ENCODE results near the gene LDLRAD3. TPM values are rescaled to one million over a fixed set of nuclear protein-coding genes. Genes with fewer than 3 reads are reported as not detected.

LDLRAD3 gene
- polyA plus RNA-seq, 1 of the 3 experiments (the other 2 are of a cell fraction): 10.6 TPM

GRCh38 chr11:35983981-35984380 is 40.1 kb downstream of the LDLRAD3 start:
- CTCF ChIA-PET: no interaction called here

GRCh38 chr11:35986947-35987346 is 43.1 kb downstream of the LDLRAD3 start:
- Histone ChIP-seq H3K4me3 (ENCODE audit: low read depth in 2 of 2, low read length in 1 of 2) (no peak overlapping the region), H3K9me3 (no peaks in the 10 kb centered on the region; the same call in 1 of the 2 replicates), H3K4me1 (ENCODE audit: control insufficient read depth in 1 of 2, insufficient read depth in 2 of 2, low read depth in 1 of 2, low read length in 1 of 2) (no peaks in the 10 kb centered on the region), H3K27ac (ENCODE audit: low read depth in 2 of 2, low read length in 1 of 2) (no peak overlapping the region), H2AFZ (ENCODE audit: low read depth) (no peak overlapping the region), H3F3A (replicated peaks; ENCODE audit: insufficient read depth) (no peaks in the 10 kb centered on the region), H3K4me2 (no peak overlapping the region), H3K9ac (no peak overlapping the region), H3K27me3 (ENCODE audit: insufficient read depth) (no peaks in the 10 kb centered on the region), H3K9me2 (no peaks in the 10 kb centered on the region), H4K20me1 (ENCODE audit: insufficient read depth) (no peaks in the 10 kb centered on the region; the same call in 1 of the 2 replicates), H3K79me2 (ENCODE audit: insufficient read depth) (peaks cover 46% of the 10 kb centered on the region), H3K36me3 (replicated peaks in 1 of 2; ENCODE audit: control insufficient read depth in 1 of 2, insufficient read depth in 2 of 2, low read length in 1 of 2) (no peaks in the 10 kb centered on the region)
- 85% methylated on average over 3 of the region's 3 CpGs for WGBS (ENCODE audit: low lambda C conversion rate)
- DNase-seq: no peak
- no peak for TF ChIP-seq POLR2AphosphoS5 (IDR thresholded peaks at IDR 0.05; ENCODE audit: low read depth, low read length)
- TF ChIP-seq NFIC (IDR thresholded peaks at IDR 0.05; ENCODE audit: borderline replicate concordance): no peak
- no peak for TF ChIP-seq FOXJ3 (CRISPR knock-in tag; IDR thresholded peaks at IDR 0.05)
- no peak for TF ChIP-seq TCF12 (IDR thresholded peaks at IDR 0.05)
- TF ChIP-seq RCOR1 (IDR thresholded peaks at IDR 0.05; ENCODE audit: low read length): no peak
- no peak for TF ChIP-seq YY1 (IDR thresholded peaks at IDR 0.05; ENCODE audit: low read depth)
- TF ChIP-seq MEF2A (IDR thresholded peaks at IDR 0.05; ENCODE audit: borderline replicate concordance, low read depth): no peak
- TF ChIP-seq ELF1 (IDR thresholded peaks at IDR 0.05): no peak
- no peak for TF ChIP-seq EP300 (IDR thresholded peaks at IDR 0.05; ENCODE audit: borderline replicate concordance in 1 of 2, low read depth in 1 of 2, low read length in 1 of 2)
- TF ChIP-seq CHD2 (IDR thresholded peaks at IDR 0.05; ENCODE audit: low read length, partially characterized antibody): no peak
- TF ChIP-seq MAX (IDR thresholded peaks at IDR 0.05; ENCODE audit: low read depth): no peak
- no peak for TF ChIP-seq IRF3 (IDR thresholded peaks at IDR 0.05; ENCODE audit: low read depth, low read length)
- TF ChIP-seq SIN3A (IDR thresholded peaks at IDR 0.05; ENCODE audit: borderline replicate concordance, low read depth, low read length): no peak
- ChIA-PET CTCF (interaction anchor here (0.8 kb wide), 2 partner anchors 23 to 68 kb away, joined by 3 read pairs; no protein-coding TSS in a partner anchor), POLR2A (no interaction called here)

More at GRCh38 chr11:35983981-35984380, 40.1 kb downstream of the LDLRAD3 start:
- POLR2A ChIA-PET: no interaction called here
- no peaks in the 10 kb centered on the region for H3F3A ChIP-seq (replicated peaks; ENCODE audit: insufficient read depth)
- no peak overlapping the region for H3K4me3 ChIP-seq (ENCODE audit: low read depth in 2 of 2, low read length in 1 of 2)
- H3K4me2 ChIP-seq: no peak overlapping the region
- no peaks in the 10 kb centered on the region for H3K9me2 ChIP-seq
- no peak for DNase-seq
- H3K4me1 ChIP-seq (ENCODE audit: control insufficient read depth in 1 of 2, insufficient read depth in 2 of 2, low read depth in 1 of 2, low read length in 1 of 2): peaks cover 0 to 4% of the 10 kb centered on the region in 2 experiments; a peak in 1 of 4 replicates
- H4K20me1 ChIP-seq (ENCODE audit: insufficient read depth): no peaks in the 10 kb centered on the region; the same call in 1 of the 2 replicates
- peaks cover 45% of the 10 kb centered on the region for H3K79me2 ChIP-seq (ENCODE audit: insufficient read depth)
- H2AFZ ChIP-seq (ENCODE audit: low read depth): no peak overlapping the region
- no peaks in the 10 kb centered on the region for H3K27me3 ChIP-seq (ENCODE audit: insufficient read depth)
- TF ChIP-seq PBX3 (IDR thresholded peaks at IDR 0.05) (no peak), RXRA (IDR thresholded peaks at IDR 0.05; ENCODE audit: borderline replicate concordance, low read depth) (no peak), POLR2AphosphoS5 (IDR thresholded peaks at IDR 0.05; ENCODE audit: low read depth, low read length) (no peak), EP300 (IDR thresholded peaks at IDR 0.05; ENCODE audit: borderline replicate concordance in 1 of 2, low read depth in 1 of 2, low read length in 1 of 2) (no peak), FOSL2 (IDR thresholded peaks at IDR 0.05; ENCODE audit: borderline replicate concordance, low read depth) (no peak), ELF1 (IDR thresholded peaks at IDR 0.05) (no peak)
- no peak overlapping the region for H3K27ac ChIP-seq (ENCODE audit: low read depth in 2 of 2, low read length in 1 of 2)
- no peaks in the 10 kb centered on the region for H3K36me3 ChIP-seq (replicated peaks in 1 of 2; ENCODE audit: control insufficient read depth in 1 of 2, insufficient read depth in 2 of 2, low read length in 1 of 2)
- H3K9ac ChIP-seq: no peak overlapping the region
- no peaks in the 10 kb centered on the region; the same call in 1 of the 2 replicates for H3K9me3 ChIP-seq
- WGBS (ENCODE audit: low lambda C conversion rate): 95% methylated on average over 1 of the region's 1 CpG

All from SK-N-SH (cell line).